ENCODE measurements around the gene TNS3.

DNA sequence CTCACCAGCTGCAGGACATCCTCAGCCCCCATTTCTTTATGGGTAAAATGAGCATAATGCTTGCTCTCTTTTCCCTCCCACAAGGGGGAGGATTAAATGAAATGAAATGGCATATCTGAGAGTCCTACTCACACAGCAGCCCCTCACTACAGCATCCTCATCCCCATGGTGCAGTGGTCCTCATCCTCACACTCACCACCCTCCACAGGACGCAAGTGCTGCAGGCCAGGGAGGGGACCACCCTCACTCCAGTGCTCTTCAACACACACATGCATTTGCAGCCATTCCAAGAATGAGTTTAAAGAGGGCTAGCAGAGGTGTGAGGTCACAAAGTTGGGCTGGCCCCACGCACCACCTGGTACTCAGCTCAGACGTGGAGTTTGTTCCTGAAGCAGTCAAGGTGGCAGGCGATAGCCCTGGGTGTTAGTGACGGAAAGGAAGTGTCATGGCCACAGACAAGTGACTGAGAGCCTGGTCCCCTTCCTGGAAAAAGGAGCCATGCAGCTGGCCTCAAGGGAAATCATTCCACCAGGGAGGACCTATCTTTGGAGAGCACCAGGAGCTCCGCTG lies 234.0 kb downstream of the TNS3 start:
- TF ChIP-seq BHLHE40 (IDR thresholded peaks at IDR 0.05; ENCODE audit: low read length) (no peak), SNIP1 (IDR thresholded peaks at IDR 0.05; ENCODE audit: low read depth) (no peak), RFX1 (IDR thresholded peaks at IDR 0.05) (no peak), ETV6 (IDR thresholded peaks at IDR 0.05; ENCODE audit: borderline replicate concordance in 1 of 2, low read depth in 2 of 2, low read length in 1 of 2) (no peak), ETV6 (CRISPR knock-in tag; IDR thresholded peaks at IDR 0.05; ENCODE audit: borderline replicate concordance) (no peak), SRF (CRISPR knock-in tag; IDR thresholded peaks at IDR 0.05) (no peak)
- TF ChIP-seq, protein P1, sequence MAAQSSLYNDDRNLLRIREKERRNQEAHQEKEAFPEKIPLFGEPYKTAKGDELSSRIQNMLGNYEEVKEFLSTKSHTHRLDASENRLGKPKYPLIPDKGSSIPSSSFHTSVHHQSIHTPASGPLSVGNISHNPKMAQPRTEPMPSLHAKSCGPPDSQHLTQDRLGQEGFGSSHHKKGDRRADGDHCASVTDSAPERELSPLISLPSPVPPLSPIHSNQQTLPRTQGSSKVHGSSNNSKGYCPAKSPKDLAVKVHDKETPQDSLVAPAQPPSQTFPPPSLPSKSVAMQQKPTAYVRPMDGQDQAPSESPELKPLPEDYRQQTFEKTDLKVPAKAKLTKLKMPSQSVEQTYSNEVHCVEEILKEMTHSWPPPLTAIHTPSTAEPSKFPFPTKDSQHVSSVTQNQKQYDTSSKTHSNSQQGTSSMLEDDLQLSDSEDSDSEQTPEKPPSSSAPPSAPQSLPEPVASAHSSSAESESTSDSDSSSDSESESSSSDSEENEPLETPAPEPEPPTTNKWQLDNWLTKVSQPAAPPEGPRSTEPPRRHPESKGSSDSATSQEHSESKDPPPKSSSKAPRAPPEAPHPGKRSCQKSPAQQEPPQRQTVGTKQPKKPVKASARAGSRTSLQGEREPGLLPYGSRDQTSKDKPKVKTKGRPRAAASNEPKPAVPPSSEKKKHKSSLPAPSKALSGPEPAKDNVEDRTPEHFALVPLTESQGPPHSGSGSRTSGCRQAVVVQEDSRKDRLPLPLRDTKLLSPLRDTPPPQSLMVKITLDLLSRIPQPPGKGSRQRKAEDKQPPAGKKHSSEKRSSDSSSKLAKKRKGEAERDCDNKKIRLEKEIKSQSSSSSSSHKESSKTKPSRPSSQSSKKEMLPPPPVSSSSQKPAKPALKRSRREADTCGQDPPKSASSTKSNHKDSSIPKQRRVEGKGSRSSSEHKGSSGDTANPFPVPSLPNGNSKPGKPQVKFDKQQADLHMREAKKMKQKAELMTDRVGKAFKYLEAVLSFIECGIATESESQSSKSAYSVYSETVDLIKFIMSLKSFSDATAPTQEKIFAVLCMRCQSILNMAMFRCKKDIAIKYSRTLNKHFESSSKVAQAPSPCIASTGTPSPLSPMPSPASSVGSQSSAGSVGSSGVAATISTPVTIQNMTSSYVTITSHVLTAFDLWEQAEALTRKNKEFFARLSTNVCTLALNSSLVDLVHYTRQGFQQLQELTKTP (IDR thresholded peaks at IDR 0.05; ENCODE audit: low read depth in 1 of 2, partially characterized antibody in 2 of 2), result no peak
- TF ChIP-seq, protein P2, sequence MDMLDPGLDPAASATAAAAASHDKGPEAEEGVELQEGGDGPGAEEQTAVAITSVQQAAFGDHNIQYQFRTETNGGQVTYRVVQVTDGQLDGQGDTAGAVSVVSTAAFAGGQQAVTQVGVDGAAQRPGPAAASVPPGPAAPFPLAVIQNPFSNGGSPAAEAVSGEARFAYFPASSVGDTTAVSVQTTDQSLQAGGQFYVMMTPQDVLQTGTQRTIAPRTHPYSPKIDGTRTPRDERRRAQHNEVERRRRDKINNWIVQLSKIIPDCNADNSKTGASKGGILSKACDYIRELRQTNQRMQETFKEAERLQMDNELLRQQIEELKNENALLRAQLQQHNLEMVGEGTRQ (CRISPR knock-in tag; IDR thresholded peaks at IDR 0.05), result no peak
